Common myeloid progenitor, CD34-positive (primary cell): ENCODE measurements around the gene CHKA. TPM values are rescaled to one million over a fixed set of nuclear protein-coding genes. Genes with fewer than 3 reads are reported as not detected.

Source experiments
- CTCF ChIA-PET: fragments of 350-600 bp; sonication (Branson Sonifier 250); formaldehyde crosslinking; loops from one replicate; lab custom pipeline; 2021; ENCODE audit warnings: antibody characterized with exemption; lab: Charles Lee
- POLR2A ChIA-PET: fragments of 350-600 bp; sonication (Branson Sonifier 250); formaldehyde crosslinking; loops from one replicate; lab custom pipeline; 2021; ENCODE audit warnings: antibody characterized with exemption; lab: Charles Lee
- DNase-seq, 3 donors: peaks; one replicate each; pipeline versions ENCODE4 v3.0.0 to v3.0.0-alpha.2; 2013
- H3K27ac ChIP-seq, 2 experiments: 1 replicate in 1 of 2; 2 replicates in 1 of 2; pipeline ENCODE4 v1.7.0; 2013; ENCODE audit warnings: inconsistent platforms in 2 of 2, low read length in 2 of 2, mild to moderate bottlenecking in 2 of 2, low read depth in 1 of 2, moderate library complexity in 1 of 2; ENCODE audit not compliant: severe bottlenecking in 2 of 2, insufficient read depth in 1 of 2, poor library complexity in 1 of 2
- H3K27me3 ChIP-seq, 5 experiments: replicated peaks in 2 of 5; 1 replicate in 3 of 5; 2 replicates in 2 of 5; pipeline versions ENCODE4 v1.6.1 to v1.7.0; 2013; ENCODE audit warnings: low read length in 4 of 5, mild to moderate bottlenecking in 2 of 5, moderate library complexity in 2 of 5, inconsistent platforms in 1 of 5; ENCODE audit not compliant: insufficient read depth in 5 of 5, control insufficient read depth in 4 of 5
- H3K36me3 ChIP-seq, 4 experiments: 1 replicate in 2 of 4; 2 replicates in 2 of 4; pipeline versions ENCODE4 v1.6.1 to v1.7.0; 2013; ENCODE audit warnings: low read length in 3 of 4, control low read depth in 1 of 4, mild to moderate bottlenecking in 1 of 4; ENCODE audit not compliant: control insufficient read depth in 4 of 4, insufficient read depth in 4 of 4
- H3K4me1 ChIP-seq, 4 experiments: 1 replicate in 3 of 4; 2 replicates in 1 of 4; pipeline versions ENCODE4 v1.6.1 to v1.7.1; 2013; ENCODE audit warnings: low read length in 3 of 4, mild to moderate bottlenecking in 3 of 4, control low read depth in 1 of 4, inconsistent platforms in 1 of 4, moderate library complexity in 1 of 4; ENCODE audit not compliant: control insufficient read depth in 4 of 4, insufficient read depth in 4 of 4; ENCODE audit errors: control extremely low read depth in 1 of 4
- H3K4me3 ChIP-seq, 7 experiments: 1 replicate in 4 of 7; 2 replicates in 3 of 7; pipeline versions ENCODE4 v1.5.1 to v1.7.0; 2013; ENCODE audit warnings: mild to moderate bottlenecking in 7 of 7, low read length in 6 of 7, moderate library complexity in 6 of 7, inconsistent platforms in 2 of 7, low read depth in 2 of 7, control low read depth in 1 of 7; ENCODE audit not compliant: insufficient read depth in 4 of 7, control insufficient read depth in 1 of 7; ENCODE audit errors: extremely low read depth in 1 of 7
- H3K9me3 ChIP-seq, 5 experiments: 1 replicate in 4 of 5; 2 replicates in 1 of 5; pipeline versions ENCODE4 v1.6.1 to v1.7.1; 2013; ENCODE audit warnings: low read length in 4 of 5, mild to moderate bottlenecking in 2 of 5, inconsistent platforms in 1 of 5, low read depth in 1 of 5, moderate library complexity in 1 of 5; ENCODE audit not compliant: control insufficient read depth in 4 of 5, insufficient read depth in 2 of 5; ENCODE audit errors: control extremely low read depth in 1 of 5
- WGBS: methylation state at CpG from one replicate; pipeline ENCODE4 v1.1.5; 2013; ENCODE audit not compliant: insufficient coverage; 5-methylcytosine and 5-hydroxymethylcytosine counted together
- polyA plus RNA-seq: library from polyadenylated mRNA; unstranded; fragments of 120-200 nt; gene quantifications from one replicate; pipeline ENCODE4 v1.2.1, GENCODE V29; 2013

CHKA gene
- 31.7 TPM for polyA plus RNA-seq

- H3K9me3 ChIP-seq, result no peaks in the 10 kb centered on the region
- H3K27me3 ChIP-seq, result no peaks in the 10 kb centered on the region
- WGBS, result under 1% methylated on average over 103 of the region's 107 CpGs
- CTCF ChIA-PET, result interaction anchor here (0.6 kb wide), 1 partner anchor 10 kb away, joined by 3 read pairs; no protein-coding TSS in a partner anchor
- DNase-seq, result peak; percentile 87 to 96 (median 94)
- H3K36me3 ChIP-seq, result peaks cover 0 to 15% (median 0%) of the 10 kb centered on the region in 4 experiments
- POLR2A ChIA-PET, result interaction anchor here (0.8 kb wide), 1 partner anchor 24 kb away, joined by 3 read pairs; no protein-coding TSS in a partner anchor
- peaks cover 18 to 43% (median 36%) of the 10 kb centered on the region in 4 experiments for H3K4me1 ChIP-seq
- peak within 1 kb of the TSS; percentile 74 to 85 for H3K27ac ChIP-seq
- H3K4me3 ChIP-seq, result peak within 1 kb of the TSS; percentile 32 to 89 (median 80)
Observed at GRCh38 chr11:68121067-68121899, at the start of gene CHKA. Gene CHKA (minus strand): TSS chr11:68121388. CDS start chr11:68121177, 211 bp downstream.

DNA sequence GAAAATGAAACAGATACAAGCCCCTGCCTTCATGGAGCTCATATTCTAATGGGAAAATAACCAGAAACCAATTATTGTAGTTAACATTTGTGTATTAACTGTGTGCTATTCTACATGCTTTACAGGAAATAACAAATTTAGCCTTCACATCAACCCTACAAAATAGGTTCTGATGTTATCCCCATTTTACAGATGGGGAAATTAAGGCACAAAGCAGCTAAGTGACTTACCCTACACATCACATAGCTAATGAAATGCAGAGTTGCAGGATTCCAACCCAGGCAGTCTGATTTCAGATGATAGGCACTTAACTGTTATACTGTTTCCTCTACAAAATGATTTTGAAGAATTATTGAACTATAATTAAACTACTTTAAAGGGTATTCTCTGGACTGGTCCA is 48.3 kb upstream of the CHKA start:
- no peaks in the 10 kb centered on the region for H3K9me3 ChIP-seq
- CTCF ChIA-PET, result interaction anchor here (1.0 to 1.8 kb wide), 6 partner anchors 14 to 92 kb away, joined by 3 to 4 read pairs (median 3); no protein-coding TSS in a partner anchor
- peaks cover 21 to 90% (median 52%) of the 10 kb centered on the region in 4 experiments for H3K36me3 ChIP-seq
- no peak overlapping the region for H3K4me3 ChIP-seq
- POLR2A ChIA-PET, result no interaction called here
- no peaks in the 10 kb centered on the region for H3K4me1 ChIP-seq
- H3K27me3 ChIP-seq, result no peaks in the 10 kb centered on the region
- no peak for DNase-seq
- no peak overlapping the region for H3K27ac ChIP-seq

DNA sequence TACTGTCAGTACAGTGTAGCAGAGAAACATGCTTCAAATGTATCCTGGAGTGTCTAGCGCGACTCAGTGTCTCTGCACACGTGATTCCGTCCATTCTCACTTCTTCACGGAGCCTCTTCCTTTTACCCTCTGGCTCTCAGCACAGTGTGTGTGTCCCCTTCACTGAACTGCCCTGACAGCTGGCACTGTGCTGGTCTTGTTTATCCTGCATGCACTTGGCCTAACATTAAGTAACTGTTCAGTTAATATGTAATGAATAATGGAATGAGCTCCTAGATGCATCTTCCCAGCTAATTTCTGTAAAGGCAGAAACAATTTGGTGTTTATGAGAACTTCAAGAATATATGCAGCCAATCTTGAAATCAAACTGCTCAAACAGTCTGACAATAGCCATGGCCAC is 47.5 kb upstream of the CHKA start:
- Histone ChIP-seq H3K36me3 (peaks cover 17 to 89% (median 48%) of the 10 kb centered on the region in 4 experiments), H3K27me3 (no peaks in the 10 kb centered on the region), H3K4me1 (no peaks in the 10 kb centered on the region), H3K4me3 (no peak overlapping the region), H3K9me3 (no peaks in the 10 kb centered on the region), H3K27ac (no peak overlapping the region)
- 95% methylated on average over 5 of the region's 5 CpGs for WGBS
- ChIA-PET POLR2A (no interaction called here), CTCF (interaction anchor here (1.0 to 1.5 kb wide), 5 partner anchors 17 to 91 kb away, joined by 3 to 4 read pairs (median 3); no protein-coding TSS in a partner anchor)
- DNase-seq, result no peak

- Histone ChIP-seq H3K27me3 (no peaks in the 10 kb centered on the region), H3K4me3 (no peak overlapping the region), H3K27ac (no peak overlapping the region), H3K4me1 (no peaks in the 10 kb centered on the region), H3K9me3 (no peaks in the 10 kb centered on the region), H3K36me3 (peaks cover 17 to 86% (median 51%) of the 10 kb centered on the region in 4 experiments)
- ChIA-PET POLR2A (no interaction called here), CTCF (interaction anchor here (0.7 to 1.7 kb wide), 4 partner anchors 10 to 89 kb away, joined by 3 to 5 read pairs (median 3); no protein-coding TSS in a partner anchor)
- DNase-seq, result no peak
- 95% methylated on average over 2 of the region's 6 CpGs for WGBS
Observed at GRCh38 chr11:68167474-68167873, 46.3 kb upstream of the CHKA start.

DNA sequence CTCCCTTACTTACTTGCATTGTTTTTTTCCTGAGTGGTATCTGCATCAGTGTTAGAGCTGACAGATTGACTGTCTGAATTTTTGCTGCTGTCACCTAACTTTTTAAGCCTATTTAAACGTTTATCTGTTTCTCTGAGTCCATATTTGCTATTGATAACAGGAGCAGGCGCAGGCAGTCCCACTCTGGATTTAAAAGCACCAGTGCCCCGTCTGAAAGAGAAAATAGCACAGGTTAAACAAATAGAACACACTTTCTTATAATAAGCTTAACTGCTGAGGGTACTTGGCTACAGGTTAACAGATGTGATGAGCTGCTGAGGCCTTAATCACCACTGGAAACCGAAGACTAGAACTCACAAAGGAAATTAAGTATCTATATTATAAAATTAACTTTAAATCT is 45.8 kb upstream of the CHKA start:
- Histone ChIP-seq H3K36me3 (peaks cover 17 to 83% (median 52%) of the 10 kb centered on the region in 4 experiments), H3K4me3 (no peak overlapping the region), H3K27ac (no peak overlapping the region), H3K4me1 (no peaks in the 10 kb centered on the region), H3K27me3 (no peaks in the 10 kb centered on the region), H3K9me3 (no peaks in the 10 kb centered on the region)
- no peak for DNase-seq
- WGBS, result no CpG with 5 or more reads among the region's 4 CpGs
- ChIA-PET CTCF (interaction anchor here (1.5 to 1.7 kb wide), 2 partner anchors 11 to 12 kb away, joined by 3 read pairs; no protein-coding TSS in a partner anchor), POLR2A (no interaction called here)

GRCh38 chr11:68165601-68166000 is 44.4 kb upstream of the CHKA start:
- POLR2A ChIA-PET, result no interaction called here

DNA sequence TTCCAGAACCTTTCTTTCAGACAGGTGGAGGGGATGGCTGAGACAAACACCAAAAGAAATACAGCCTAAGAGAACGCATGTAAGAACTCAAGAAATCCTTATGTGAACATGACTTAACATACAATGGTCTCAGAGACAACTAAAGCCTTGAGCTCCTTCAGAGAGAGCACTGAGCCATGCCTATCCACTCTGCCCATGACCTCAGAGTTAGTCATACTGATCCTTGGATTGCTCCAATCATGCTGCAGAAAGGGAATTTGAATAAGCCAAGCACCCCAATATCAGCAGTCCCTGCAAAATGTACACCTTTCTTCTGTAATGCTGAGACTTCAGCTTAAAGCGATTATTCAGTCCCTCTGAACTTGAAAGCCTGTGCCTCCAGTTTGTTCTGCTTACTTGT is 43.2 kb upstream of the CHKA start:
- POLR2A ChIA-PET, result no interaction called here
- no peaks in the 10 kb centered on the region for H3K27me3 ChIP-seq
- H3K4me1 ChIP-seq, result no peaks in the 10 kb centered on the region
- no peak for DNase-seq
- H3K27ac ChIP-seq, result no peak overlapping the region
- H3K36me3 ChIP-seq, result peaks cover 12 to 62% (median 37%) of the 10 kb centered on the region in 4 experiments
- CTCF ChIA-PET, result interaction anchor here (0.5 to 1.3 kb wide), 2 partner anchors 15 to 88 kb away, joined by 3 read pairs; no protein-coding TSS in a partner anchor
- H3K4me3 ChIP-seq, result no peak overlapping the region
- 91% methylated on average over 2 of the region's 2 CpGs for WGBS
- H3K9me3 ChIP-seq, result no peaks in the 10 kb centered on the region

More at GRCh38 chr11:68165601-68166000, 44.4 kb upstream of the CHKA start:
- H3K27ac ChIP-seq, result no peak overlapping the region
- no peaks in the 10 kb centered on the region for H3K4me1 ChIP-seq
- H3K4me3 ChIP-seq, result no peak overlapping the region
- H3K9me3 ChIP-seq, result no peaks in the 10 kb centered on the region
- CTCF ChIA-PET, result no interaction called here
- no peak for DNase-seq
- 100% methylated on average over 4 of the region's 4 CpGs for WGBS
- no peaks in the 10 kb centered on the region for H3K27me3 ChIP-seq
- H3K36me3 ChIP-seq, result peaks cover 17 to 74% (median 45%) of the 10 kb centered on the region in 4 experiments
